Type B pancreatic cell (in vitro differentiated cells): Measurements from ENCODE around the gene RPS17. TPM values are rescaled to one million over a fixed set of nuclear protein-coding genes. Genes with fewer than 3 reads are reported as not detected.
A peak's percentile ranks its signal among the peaks of the same experiment; 100 is the strongest.

Experiments
- DNase-seq: peaks from one replicate; pipeline ENCODE4 v3.0.0; 2021; ENCODE audit warnings: mixed read lengths; ENCODE audit not compliant: unreplicated experiment; ENCODE audit errors: extremely low spot score
- H3K27ac Mint-ChIP-seq: 2 replicates; pipeline ENCODE4 v1.8.0; 2021; ENCODE audit warnings: mild to moderate bottlenecking, mixed read lengths
- H3K27me3 Mint-ChIP-seq: 2 replicates; pipeline ENCODE4 v1.8.0; 2021; ENCODE audit warnings: mixed read lengths
- H3K36me3 Mint-ChIP-seq: 2 replicates; pipeline ENCODE4 v1.8.0; 2021; ENCODE audit warnings: mixed read lengths
- H3K4me1 Mint-ChIP-seq: one replicate; pipeline ENCODE4 v1.8.0; 2021; ENCODE audit warnings: mixed read lengths; ENCODE audit not compliant: unreplicated experiment
- H3K4me3 Mint-ChIP-seq: 2 replicates; pipeline ENCODE4 v1.8.0; 2021; ENCODE audit warnings: mild to moderate bottlenecking, mixed read lengths
- H3K9me3 Mint-ChIP-seq: 2 replicates; pipeline ENCODE4 v1.8.0; 2021; ENCODE audit warnings: mixed read lengths
- CTCF ChIP-seq: fragments of 200-600 bp; sonication (generic); conservative IDR thresholded peaks from 2 replicates; pipeline ENCODE4 v1.5.0; 2021; ENCODE audit warnings: antibody characterized with exemption, mild to moderate bottlenecking
- total RNA-seq: library from RNA; stranded (reverse); gene quantifications from 2 replicates; pipeline ENCODE4 v1.2.1, GENCODE V29; 2021; ENCODE audit warnings: low replicate concordance

RPS17 gene
- total RNA-seq, 1 donor from 2014 or later: 2,088 TPM

GRCh38 chr15:82539691-82540054 is 584 bp downstream of the RPS17 start:
- no peak for TF ChIP-seq CTCF
- H3K27ac Mint-ChIP-seq: peak overlapping the region; percentile 94
- peaks cover 22% of the 10 kb centered on the region for H3K4me1 Mint-ChIP-seq

GRCh38 chr15:82538961-82539690 is 1.1 kb downstream of the RPS17 start:
- DNase-seq: no peak
- Mint-ChIP-seq H3K4me1 (peaks cover 22% of the 10 kb centered on the region), H3K27me3 (no peaks in the 10 kb centered on the region), H3K9me3 (no peaks in the 10 kb centered on the region), H3K27ac (peak overlapping the region; percentile 94), H3K36me3 (peaks cover 39% of the 10 kb centered on the region), H3K4me3 (peak overlapping the region; percentile 96)
- TF ChIP-seq CTCF: no peak

More at GRCh38 chr15:82539691-82540054, 584 bp downstream of the RPS17 start:
- DNase-seq: no peak
- Mint-ChIP-seq H3K4me3 (peak overlapping the region; percentile 96), H3K27me3 (no peaks in the 10 kb centered on the region), H3K36me3 (peaks cover 33% of the 10 kb centered on the region), H3K9me3 (no peaks in the 10 kb centered on the region)

DNA sequence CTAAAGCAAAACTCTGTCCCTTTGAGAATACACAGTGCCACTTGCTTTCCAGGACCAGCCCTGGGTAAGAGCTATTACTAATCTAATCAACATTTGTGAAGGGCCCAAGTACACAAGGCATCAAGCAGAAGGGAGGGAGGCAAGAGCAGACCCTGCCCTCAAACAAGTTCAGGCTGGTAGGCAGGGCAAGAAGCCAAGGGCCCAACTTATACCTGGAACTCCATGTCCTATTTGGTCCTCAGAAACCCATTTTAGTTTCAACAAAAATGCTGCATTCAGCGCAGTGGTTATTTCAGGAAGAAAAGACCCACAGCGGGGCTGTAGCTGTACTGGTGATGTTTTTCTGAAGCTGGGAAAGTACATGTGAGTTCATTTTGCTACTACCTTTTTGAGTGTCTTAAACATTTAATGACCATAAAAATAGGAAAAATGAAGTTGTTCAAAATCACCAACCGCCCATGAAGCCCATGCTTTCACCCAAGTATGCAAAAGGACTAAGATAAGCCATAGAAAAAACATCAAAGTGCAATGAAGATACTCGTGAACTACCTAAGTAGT is 2.8 kb downstream of the RPS17 start:
- Mint-ChIP-seq H3K27ac (peak overlapping the region; percentile 75), H3K36me3 (peaks cover 43% of the 10 kb centered on the region), H3K4me3 (peak overlapping the region; percentile 96), H3K27me3 (no peaks in the 10 kb centered on the region), H3K9me3 (no peaks in the 10 kb centered on the region), H3K4me1 (peaks cover 22% of the 10 kb centered on the region)
- no peak for TF ChIP-seq CTCF
- DNase-seq: no peak

DNA sequence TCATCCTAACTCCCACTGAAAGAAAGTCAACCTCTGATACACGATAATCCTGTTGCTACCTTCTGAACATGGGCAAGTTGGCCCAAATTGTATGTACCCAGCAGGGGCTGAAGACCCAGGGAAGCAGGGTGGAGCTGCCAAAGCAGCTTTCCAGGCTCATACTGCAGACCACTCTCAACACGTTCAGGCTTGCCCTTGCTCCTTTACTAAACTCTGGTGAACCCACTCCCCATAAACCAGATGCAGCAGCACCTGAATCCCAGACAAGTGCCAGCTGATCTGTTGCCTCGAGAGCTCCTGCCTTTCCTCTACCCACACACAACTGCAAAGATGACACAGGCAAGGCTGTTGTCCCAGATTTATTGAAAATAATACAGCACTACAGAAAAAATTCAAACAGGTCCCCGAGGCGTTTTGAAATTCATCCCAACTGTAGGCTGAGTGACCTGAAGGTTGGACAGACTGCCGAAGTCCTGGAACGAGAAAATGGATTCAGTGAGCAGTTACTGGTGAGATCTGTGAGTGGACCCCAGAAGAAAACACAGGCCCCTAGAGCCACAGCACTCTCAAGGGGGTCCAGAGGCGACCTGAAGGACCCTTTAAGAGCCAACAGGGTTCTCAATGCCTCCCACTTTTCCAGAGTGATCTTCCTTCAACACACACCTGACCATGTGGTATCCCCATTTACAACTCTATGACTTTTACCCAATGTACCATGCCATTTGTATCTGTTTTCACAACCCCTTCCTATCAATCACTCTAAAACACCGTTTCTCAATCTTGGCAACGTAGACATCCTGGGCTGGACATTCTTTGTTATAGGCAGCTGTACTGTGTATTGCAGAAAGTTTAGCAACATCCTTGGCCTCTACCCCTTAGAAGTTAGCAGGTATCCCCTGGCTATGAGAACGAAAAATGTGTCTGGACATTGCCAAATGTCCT is 3.6 kb downstream of the RPS17 start:
- H3K27ac Mint-ChIP-seq: peak overlapping the region; percentile 66
- H3K9me3 Mint-ChIP-seq: no peaks in the 10 kb centered on the region
- H3K27me3 Mint-ChIP-seq: no peaks in the 10 kb centered on the region

More for the DNA sequence above, 3.6 kb downstream of the RPS17 start:
- no peak for TF ChIP-seq CTCF
- peak overlapping the region; percentile 65 for H3K4me3 Mint-ChIP-seq
- no peak for DNase-seq
- H3K36me3 Mint-ChIP-seq: peaks cover 43% of the 10 kb centered on the region
- peaks cover 22% of the 10 kb centered on the region for H3K4me1 Mint-ChIP-seq
